Vagina (tissue), 2 donors: Measurements from ENCODE around the gene ZNF80.
"Not testable (repeated sequence)": the region's sequence is repeated elsewhere in the genome, so short reads cannot be mapped to it uniquely, and the experiment has no call there.

Experiments
- POLR2A ChIP-seq, 2 donors: fragments of 450-650 bp; IDR thresholded peaks; one replicate each; pipeline ENCODE4 v1.6.1; 2017; ENCODE audit warnings: antibody characterized with exemption in 2 of 2, mild to moderate bottlenecking in 2 of 2, moderate library complexity in 2 of 2
- POLR2AphosphoS5 ChIP-seq, 2 donors: sonication (generic); formaldehyde crosslinking; IDR thresholded peaks; one replicate each; pipeline ENCODE4 v1.9.0; 2017; ENCODE audit warnings: antibody characterized with exemption in 2 of 2, mild to moderate bottlenecking in 2 of 2, low read depth in 1 of 2; ENCODE audit not compliant: insufficient read depth in 1 of 2
- TF ChIP-seq, protein P1 (sequence below), 3 experiments: fragments of 450-650 bp in 2 of 3; fragments of 200-600 bp in 1 of 3; sonication (generic) in 1 of 3; IDR thresholded peaks; one replicate each; pipeline ENCODE4 v1.5.1; 2017 to 2019; ENCODE audit warnings: antibody characterized with exemption in 3 of 3, mild to moderate bottlenecking in 2 of 3, moderate library complexity in 2 of 3

DNA sequence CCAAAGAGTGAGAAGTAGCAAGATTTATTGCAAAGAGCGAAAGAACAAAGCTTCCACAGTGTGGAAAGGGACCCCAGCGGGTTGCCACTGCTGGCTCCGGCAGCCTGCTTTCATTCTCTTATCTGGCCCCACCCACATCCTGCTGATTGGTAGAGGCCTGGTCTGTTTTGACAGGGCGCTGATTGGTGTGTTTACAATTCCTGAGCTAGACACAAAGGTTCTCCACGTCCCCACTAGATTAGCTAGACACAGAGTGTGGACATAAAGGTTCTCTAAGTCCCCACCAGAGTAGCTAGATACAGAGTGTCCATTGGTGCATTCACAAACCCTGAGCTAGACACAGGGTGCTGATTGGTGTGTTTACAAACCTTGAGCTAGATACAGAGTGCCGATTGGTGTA, at the start of gene ZNF80:
- TF ChIP-seq, protein P1, sequence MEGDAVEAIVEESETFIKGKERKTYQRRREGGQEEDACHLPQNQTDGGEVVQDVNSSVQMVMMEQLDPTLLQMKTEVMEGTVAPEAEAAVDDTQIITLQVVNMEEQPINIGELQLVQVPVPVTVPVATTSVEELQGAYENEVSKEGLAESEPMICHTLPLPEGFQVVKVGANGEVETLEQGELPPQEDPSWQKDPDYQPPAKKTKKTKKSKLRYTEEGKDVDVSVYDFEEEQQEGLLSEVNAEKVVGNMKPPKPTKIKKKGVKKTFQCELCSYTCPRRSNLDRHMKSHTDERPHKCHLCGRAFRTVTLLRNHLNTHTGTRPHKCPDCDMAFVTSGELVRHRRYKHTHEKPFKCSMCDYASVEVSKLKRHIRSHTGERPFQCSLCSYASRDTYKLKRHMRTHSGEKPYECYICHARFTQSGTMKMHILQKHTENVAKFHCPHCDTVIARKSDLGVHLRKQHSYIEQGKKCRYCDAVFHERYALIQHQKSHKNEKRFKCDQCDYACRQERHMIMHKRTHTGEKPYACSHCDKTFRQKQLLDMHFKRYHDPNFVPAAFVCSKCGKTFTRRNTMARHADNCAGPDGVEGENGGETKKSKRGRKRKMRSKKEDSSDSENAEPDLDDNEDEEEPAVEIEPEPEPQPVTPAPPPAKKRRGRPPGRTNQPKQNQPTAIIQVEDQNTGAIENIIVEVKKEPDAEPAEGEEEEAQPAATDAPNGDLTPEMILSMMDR (IDR thresholded peaks at IDR 0.05), result not testable (repeated sequence)
- TF ChIP-seq POLR2A (IDR thresholded peaks at IDR 0.05); POLR2AphosphoS5 (IDR thresholded peaks at IDR 0.05; ENCODE audit: insufficient read depth in 1 of 2, low read depth in 1 of 2): not testable (repeated sequence)
